K562 treated with DMSO at 1 percent for 4 hours (cell line): ENCODE measurements around the gene WBP2. TPM values are rescaled to one million over a fixed set of nuclear protein-coding genes. Genes with fewer than 3 reads are reported as not detected.

Source experiments
- total RNA-seq: library from RNA; unstranded; fragments of 300-600 nt; gene quantifications from 2 replicates; pipeline ENCODE4 v1.2.3, GENCODE V29; 2022; ENCODE audit not compliant: insufficient read depth

Gene WBP2
- 133 TPM in 2 replicates for total RNA-seq

DNA sequence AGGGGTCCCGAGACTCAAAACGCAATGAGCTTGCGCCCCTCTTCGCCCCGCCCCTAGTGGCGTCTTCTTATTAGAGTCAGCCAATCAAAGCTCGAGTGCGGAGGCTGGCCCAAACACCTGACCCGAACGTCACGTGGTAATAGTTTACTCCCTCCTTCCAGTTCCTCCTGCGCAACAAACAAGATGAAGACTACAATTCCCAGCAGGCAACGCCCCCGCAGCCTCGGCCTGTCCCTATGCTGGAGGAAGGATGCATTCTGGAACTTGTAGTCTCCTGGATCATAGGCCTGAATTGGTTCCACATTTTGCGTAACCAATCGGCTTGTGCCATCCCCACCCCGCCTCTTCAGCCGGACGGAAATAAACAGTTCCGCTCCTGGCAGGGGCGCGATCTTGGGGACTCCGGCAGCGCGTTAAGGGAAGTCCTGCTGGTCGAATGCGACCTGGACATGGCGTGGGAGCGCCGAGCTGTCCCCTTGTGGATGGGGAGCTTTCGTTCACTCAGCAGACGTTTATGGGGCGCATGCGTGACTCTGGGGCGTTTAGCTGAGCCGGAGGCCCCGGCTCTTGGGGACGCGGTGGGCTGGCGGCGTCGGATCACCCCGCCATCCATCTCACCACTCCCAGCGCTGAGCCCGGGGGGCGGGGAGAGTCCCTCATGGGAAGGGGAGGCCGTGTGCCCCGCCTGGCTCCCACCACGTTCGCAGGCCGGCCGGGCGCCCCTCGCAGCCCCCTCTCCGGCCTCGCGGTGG, at the start of gene WBP2:
Gene WBP2, minus strand, starts transcription at position 26 of the 752 bp plus-strand sequence. CDS start 38 bp downstream, outside the sequence.

DNA sequence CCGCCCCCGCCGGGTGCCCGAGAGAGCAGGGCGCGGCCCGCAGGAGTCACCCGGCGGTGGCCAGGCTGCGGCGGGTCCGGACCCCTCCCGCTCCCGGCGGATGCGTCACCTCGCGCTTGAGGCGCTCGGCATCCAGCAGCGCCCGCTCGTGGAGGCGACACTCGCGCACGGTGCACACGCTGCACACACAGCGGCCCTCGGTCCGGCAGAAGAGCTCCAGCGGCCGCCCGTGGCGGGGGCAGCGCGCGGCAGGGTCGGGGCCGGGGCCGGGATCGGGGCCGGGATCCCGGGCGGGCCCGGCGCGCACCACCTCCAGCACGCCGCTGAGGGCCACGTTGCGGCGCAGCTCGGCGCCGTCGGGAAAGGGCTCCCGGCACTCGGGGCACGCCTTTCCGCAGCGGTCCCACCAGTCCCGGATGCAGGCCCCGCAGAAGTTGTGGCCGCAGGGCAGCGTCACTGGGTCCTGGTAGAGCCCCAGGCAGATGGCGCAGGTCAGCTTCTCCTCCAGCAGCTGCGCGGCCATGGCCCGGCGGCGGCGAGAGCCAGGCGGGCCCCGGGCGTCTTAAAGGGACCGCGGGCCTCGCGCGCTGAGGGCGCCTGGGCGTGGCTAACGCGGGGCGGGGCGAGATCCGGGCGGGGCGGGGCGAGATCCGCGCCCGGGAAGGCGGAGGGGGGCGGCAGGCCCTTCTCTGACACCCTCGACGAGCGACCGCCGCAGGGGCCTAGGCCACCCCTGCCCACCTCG, 41.5 kb upstream of the WBP2 start, which contains the start of gene TRIM65:
Gene TRIM65, minus strand, starts transcription at position 537 of the 745 bp plus-strand sequence. Its CDS starts 14 bp downstream, at position 523.

DNA sequence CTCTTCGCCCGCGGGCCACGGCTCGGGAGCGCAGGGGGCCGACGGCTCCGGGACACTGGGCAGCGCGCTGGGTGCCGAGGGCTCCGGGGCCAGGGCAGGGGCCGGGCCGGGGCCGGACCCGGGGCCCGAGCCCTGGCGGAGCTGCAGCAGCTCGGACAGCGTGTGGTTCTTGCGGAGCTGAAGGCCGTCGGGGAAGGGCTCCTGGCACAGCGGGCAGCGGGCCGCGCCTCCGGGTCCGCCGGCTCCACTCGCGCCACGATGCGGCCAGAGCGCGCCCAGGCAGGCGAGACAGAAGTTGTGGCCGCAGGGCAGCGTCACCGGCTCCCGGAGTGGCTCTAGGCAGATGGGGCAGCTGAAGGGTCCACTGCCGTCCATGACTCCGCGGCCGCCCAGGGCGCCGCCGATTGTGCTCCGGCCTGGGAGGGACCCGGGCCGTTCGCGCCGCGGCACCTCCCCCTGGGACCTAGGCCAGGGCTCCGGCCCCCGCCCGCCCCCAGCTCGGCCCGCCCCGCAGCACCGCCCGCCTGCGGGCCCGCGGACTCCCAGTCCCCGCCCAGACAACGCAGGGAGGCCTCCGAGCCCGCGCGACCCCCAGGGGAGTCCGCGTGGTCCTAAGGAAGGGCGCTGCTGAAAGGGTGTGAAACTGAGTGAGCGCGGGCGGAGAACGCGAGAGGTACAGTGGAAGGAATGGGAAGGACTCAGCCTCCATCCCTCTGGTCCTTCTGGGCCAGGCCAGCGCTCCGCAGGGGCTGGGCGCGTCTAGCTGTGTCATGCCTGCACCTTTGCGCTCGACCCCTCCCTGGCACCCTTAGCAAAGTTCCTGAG, 23.3 kb upstream of the WBP2 start, which contains the start of gene TRIM47:
Gene TRIM47, minus strand, starts transcription at position 408 of the 825 bp plus-strand sequence. Its CDS starts 33 bp downstream, at position 375.

DNA sequence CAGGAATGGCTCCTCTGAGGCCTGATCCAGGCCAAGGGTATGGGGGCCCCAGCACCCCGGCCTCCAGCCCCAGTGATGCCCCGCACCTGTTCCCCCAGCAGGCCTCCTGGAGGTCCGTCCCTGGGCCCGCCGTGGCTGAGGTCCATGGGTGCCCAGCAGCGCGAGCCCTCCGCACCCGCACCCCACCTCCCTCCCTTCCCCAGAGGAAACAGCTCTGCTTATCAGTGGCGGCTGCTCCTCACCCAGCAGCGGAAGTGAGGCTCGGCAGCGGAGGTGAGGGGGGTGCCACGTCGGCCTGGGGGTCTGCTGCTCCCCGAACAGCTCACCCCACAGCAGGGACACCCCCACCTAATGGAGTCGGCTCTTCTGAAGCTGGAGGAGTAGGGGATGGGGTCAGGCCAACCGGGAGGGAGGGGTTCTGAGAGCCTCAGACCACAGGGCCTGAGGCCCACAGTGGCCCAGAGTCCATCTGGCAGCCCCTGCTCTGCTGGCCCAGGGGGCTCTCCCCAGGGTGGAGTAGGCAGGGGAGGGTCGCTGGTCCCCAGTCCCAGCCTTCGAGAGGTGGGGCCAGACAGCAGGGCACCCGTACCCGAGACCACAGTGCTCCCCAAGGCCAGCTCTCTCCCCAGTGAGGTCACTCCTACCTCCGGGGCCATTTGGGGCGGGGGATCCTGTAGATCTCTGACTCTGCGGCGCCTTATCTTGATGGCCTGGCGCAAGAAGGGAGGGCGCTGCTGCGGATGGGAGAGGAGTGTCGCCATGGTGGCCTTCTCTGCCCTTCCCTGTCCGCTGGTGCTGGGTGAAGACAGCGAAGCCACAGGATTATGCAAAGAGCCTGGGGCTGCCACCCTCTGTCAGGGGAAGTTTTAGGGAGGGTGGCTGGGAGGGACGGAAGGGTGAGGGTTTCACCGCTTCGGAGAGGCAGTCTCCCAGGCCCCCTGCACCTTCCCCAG, 11.3 kb downstream of the WBP2 start, which contains the start of gene UNC13D:
Gene UNC13D, minus strand, starts transcription at position 828 of the 953 bp plus-strand sequence. Its CDS starts 67 bp downstream, at position 761.

Other genes with a start within 250 kb of the WBP2 start
- gene SMIM5, start 221.9 kb downstream of the WBP2 start, total RNA-seq, result not detected in 2 replicates
- gene RECQL5, start 188.2 kb downstream of the WBP2 start, total RNA-seq, result 19.1 and 20.5 TPM in 2 replicates
- 45.2 and 54.9 TPM in 2 replicates for gene SAP30BP, start 188.0 kb downstream of the WBP2 start, total RNA-seq
- gene ITGB4, start 133.9 kb downstream of the WBP2 start, total RNA-seq, result 0.27 and 1.0 TPM in 2 replicates
- gene GALK1, start 90.1 kb downstream of the WBP2 start, total RNA-seq, result 44.8 and 73.0 TPM in 2 replicates
- 45.3 and 46.6 TPM in 2 replicates for gene UNK, start 70.5 kb downstream of the WBP2 start, total RNA-seq
- gene UNC13D, start 10.9 kb downstream of the WBP2 start, total RNA-seq, result 164 and 167 TPM in 2 replicates
- gene TRIM47, start 23.2 kb upstream of the WBP2 start, total RNA-seq, result 2.6 and 3.6 TPM in 2 replicates
- 21.2 and 26.6 TPM in 2 replicates for gene TRIM65, start 41.6 kb upstream of the WBP2 start, total RNA-seq
- gene MRPL38, start 49.5 kb upstream of the WBP2 start, total RNA-seq, result 82.4 and 95.4 TPM in 2 replicates
- 4.3 and 6.4 TPM in 2 replicates for gene FBF1, start 85.7 kb upstream of the WBP2 start, total RNA-seq
- gene ACOX1, start 123.8 kb upstream of the WBP2 start, total RNA-seq, result 13.2 and 15.1 TPM in 2 replicates
- 23.1 and 24.3 TPM in 2 replicates for gene TEN1, start 123.9 kb upstream of the WBP2 start, total RNA-seq
- 3.5 and 10.1 TPM in 2 replicates for gene CDK3, start 145.5 kb upstream of the WBP2 start, total RNA-seq
- gene EVPL, start 172.0 kb upstream of the WBP2 start, total RNA-seq, result not detected in 2 replicates
- gene SRP68, start 217.2 kb upstream of the WBP2 start, total RNA-seq, result 87.4 and 92.9 TPM in 2 replicates
- gene GALR2, start 219.4 kb upstream of the WBP2 start, total RNA-seq, result not detected in 2 replicates
- 2.0 and 4.2 TPM in 2 replicates for gene ZACN, start 223.8 kb upstream of the WBP2 start, total RNA-seq
- gene EXOC7, start 248.5 kb upstream of the WBP2 start, total RNA-seq, result 24.7 and 24.9 TPM in 2 replicates